Small intestine (tissue), 7 donors: Measurements from ENCODE around the gene RYR2. TPM values are rescaled to one million over a fixed set of nuclear protein-coding genes. Genes with fewer than 3 reads are reported as not detected.

Source experiments
- DNase-seq, 2 donors: peaks; one replicate each; pipeline versions ENCODE4 v3.0.0 to v3.0.0-alpha.2; 2013
- FAIRE-seq: peaks from 2 replicates; lab custom pipeline; 2012; peaks lifted over from hg19 to GRCh38; lab: Jason Lieb, UNC
- H3K27ac ChIP-seq, 3 donors: one replicate each; pipeline ENCODE4 v1.5.1; 2013; ENCODE audit warnings: low read length in 2 of 3, mild to moderate bottlenecking in 2 of 3, control low read depth in 1 of 3, inconsistent platforms in 1 of 3, low read depth in 1 of 3, moderate library complexity in 1 of 3
- H3K27me3 ChIP-seq, 3 donors: one replicate each; pipeline ENCODE4 v1.6.1; 2013; ENCODE audit warnings: low read length in 3 of 3, inconsistent platforms in 1 of 3; ENCODE audit not compliant: control insufficient read depth in 3 of 3, insufficient read depth in 3 of 3
- H3K36me3 ChIP-seq, 3 donors: one replicate each; pipeline ENCODE4 v1.6.1; 2013; ENCODE audit warnings: low read length in 3 of 3, inconsistent platforms in 1 of 3, low read depth in 1 of 3, mild to moderate bottlenecking in 1 of 3, moderate library complexity in 1 of 3; ENCODE audit not compliant: control insufficient read depth in 3 of 3, insufficient read depth in 2 of 3
- H3K4me1 ChIP-seq, 3 donors: one replicate each; pipeline ENCODE4 v1.6.1; 2013; ENCODE audit warnings: low read length in 2 of 3, inconsistent platforms in 1 of 3, low read depth in 1 of 3, mild to moderate bottlenecking in 1 of 3, moderate library complexity in 1 of 3; ENCODE audit not compliant: control insufficient read depth in 3 of 3, insufficient read depth in 2 of 3
- H3K4me3 ChIP-seq, 3 donors: one replicate each; pipeline ENCODE4 v1.5.1; 2013; ENCODE audit warnings: low read length in 3 of 3, control low read depth in 1 of 3, inconsistent platforms in 1 of 3, low read depth in 1 of 3, mild to moderate bottlenecking in 1 of 3, moderate library complexity in 1 of 3
- H3K9me3 ChIP-seq, 2 donors: one replicate each; pipeline ENCODE4 v1.6.1; 2013; ENCODE audit warnings: low read depth in 1 of 2, low read length in 1 of 2; ENCODE audit not compliant: control insufficient read depth in 2 of 2, insufficient read depth in 1 of 2
- WGBS, 3 donors: extraction: QIAGEN DNeasy Blood & Tissue Kit; methylation state at CpG; one replicate each; pipeline ENCODE4 v1.1.7; 2013; 5-methylcytosine and 5-hydroxymethylcytosine counted together
- polyA plus RNA-seq, 4 donors: library from polyadenylated mRNA; stranded (reverse) in 3 of 4; unstranded in 1 of 4; fragments of 200-250 nt in 3 of 4; fragments of 120-200 nt in 1 of 4; gene quantifications; one replicate each; pipeline versions ENCODE4 v1.2.1 to v1.2.3, GENCODE V29; 2013
- donor health status: healthy with polysubstance abuse.
- donor health status: control.
- donor health status: control.
- donor health status: Bipolar disorder and iron deficiency.
- donor health status: healthy.

RYR2 gene
- polyA plus RNA-seq, 4 donors = 0.22 to 1.5 (median 0.62) TPM

DNA sequence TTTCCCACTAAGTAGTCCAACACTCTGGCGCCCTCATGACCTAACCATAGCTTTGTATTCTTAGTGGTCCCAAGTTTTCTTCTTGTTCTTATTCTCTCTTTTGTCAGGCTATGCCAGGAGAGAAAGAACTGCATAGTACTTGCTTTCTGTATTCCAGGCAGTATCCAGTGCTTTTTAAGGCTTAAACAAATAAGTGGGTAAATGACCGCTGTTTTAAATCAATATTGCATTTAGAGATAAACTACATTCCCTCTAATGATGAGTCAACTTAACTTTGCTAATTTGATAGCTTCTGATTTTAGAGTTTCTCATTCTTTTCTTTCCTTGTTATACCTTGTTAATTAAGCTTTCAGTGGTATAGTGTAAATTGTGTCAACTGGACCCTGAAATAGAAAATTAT, 709.1 kb downstream of the RYR2 start:
- no peak for FAIRE-seq
- DNase-seq = no peak

DNA sequence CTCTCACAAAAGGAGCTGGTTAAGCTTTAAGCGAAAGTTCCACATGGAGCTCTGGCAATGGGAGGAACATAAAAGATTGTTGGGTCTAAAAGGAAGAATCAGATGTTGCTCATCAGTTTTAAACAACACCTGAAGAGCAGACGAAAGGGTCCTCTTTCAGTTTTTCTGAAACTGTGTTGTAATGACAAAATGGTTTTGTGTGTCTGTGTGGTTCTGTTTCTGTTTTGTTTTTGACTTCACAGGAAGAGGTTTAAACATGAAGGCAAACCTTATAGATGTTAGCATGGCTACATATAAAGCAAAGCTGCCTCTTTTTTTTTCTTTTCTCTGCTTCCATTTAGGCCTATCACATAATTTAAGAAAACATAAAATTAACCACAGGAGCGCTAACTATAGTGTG, 712.6 kb downstream of the RYR2 start:
- Histone ChIP-seq H3K9me3 (no peaks in the 10 kb centered on the region), H3K4me1 (peaks cover 0 to 2% (median 0%) of the 10 kb centered on the region in 3 donors), H3K4me3 (no peak overlapping the region), H3K27me3 (no peaks in the 10 kb centered on the region), H3K36me3 (no peaks in the 10 kb centered on the region), H3K27ac (no peak overlapping the region)
- DNase-seq (no peak), FAIRE-seq (no peak)
- WGBS, 3 donors = 83 to 91% (median 87%) methylated on average over 3 of the region's 3 CpGs

More for the DNA sequence above, 709.1 kb downstream of the RYR2 start:
- H3K36me3 ChIP-seq = no peaks in the 10 kb centered on the region
- H3K9me3 ChIP-seq = no peaks in the 10 kb centered on the region
- H3K27me3 ChIP-seq = no peaks in the 10 kb centered on the region
- no peaks in the 10 kb centered on the region for H3K4me1 ChIP-seq
- no peak overlapping the region for H3K27ac ChIP-seq
- 70 to 79% (median 74%) methylated on average over 2 of the region's 2 CpGs for WGBS, 3 donors
- no peak overlapping the region for H3K4me3 ChIP-seq

- WGBS, 3 donors = 65 to 76% (median 68%) methylated on average over 12 of the region's 12 CpGs
- H3K4me1 ChIP-seq = peaks cover 0 to 13% (median 2%) of the 10 kb centered on the region in 3 donors
- no peak overlapping the region for H3K27ac ChIP-seq
- no peaks in the 10 kb centered on the region for H3K27me3 ChIP-seq
- no peak overlapping the region for H3K4me3 ChIP-seq
- H3K36me3 ChIP-seq = no peaks in the 10 kb centered on the region
- no peaks in the 10 kb centered on the region for H3K9me3 ChIP-seq
- FAIRE-seq (no peak), DNase-seq (peak in 1 of 2 donors; percentile 10)
Observed at GRCh38 chr1:237756304-237756967, 714.5 kb downstream of the RYR2 start.

DNA sequence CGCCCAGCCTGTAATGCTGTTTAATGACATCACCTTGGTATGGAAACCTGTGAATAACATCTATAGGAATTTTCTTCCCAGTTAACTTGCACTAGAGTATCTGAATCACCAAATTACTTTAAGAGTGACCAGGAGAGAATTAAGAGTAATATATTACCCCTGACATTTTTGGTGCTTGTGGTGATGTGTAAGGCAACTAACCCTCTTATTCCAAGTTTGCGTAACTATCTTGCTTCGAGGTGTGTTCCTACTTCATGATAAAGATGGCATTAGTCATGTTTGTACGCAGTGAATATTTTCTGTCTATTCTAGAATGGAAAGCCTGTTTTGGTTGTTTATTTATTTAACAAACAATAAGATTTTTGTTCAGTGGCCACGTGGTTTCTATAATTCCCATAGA, 717.4 kb downstream of the RYR2 start:
- WGBS, 3 donors = 42 to 62% (median 56%) methylated on average over 5 of the region's 5 CpGs
- no peaks in the 10 kb centered on the region for H3K9me3 ChIP-seq
- H3K27ac ChIP-seq = peak overlapping the region in 1 of 3 donors; percentile 29

DNA sequence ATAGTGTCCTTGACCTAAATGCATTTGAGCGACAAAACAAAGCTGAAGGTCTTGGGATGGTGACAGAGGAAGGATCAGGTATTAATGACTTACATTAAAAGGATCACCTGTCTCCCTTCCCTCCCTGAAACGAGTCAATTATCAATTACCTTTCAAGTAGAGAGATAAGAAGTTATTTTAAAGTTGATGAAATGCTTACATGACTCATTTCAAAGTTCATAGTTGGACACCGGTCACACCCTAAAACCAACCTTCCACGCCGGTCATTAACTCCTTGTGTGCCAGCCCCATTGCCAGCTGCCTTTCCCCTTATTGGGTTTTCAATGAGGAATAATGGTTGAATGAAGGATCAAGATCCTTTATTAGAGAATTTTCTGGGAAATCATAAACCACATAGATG, 719.0 kb downstream of the RYR2 start:
- 12 to 57% (median 24%) methylated on average over 5 of the region's 5 CpGs for WGBS, 3 donors
- peaks cover 0 to 13% (median 2%) of the 10 kb centered on the region in 3 donors for H3K4me1 ChIP-seq
- H3K27ac ChIP-seq = peak overlapping the region in 1 of 3 donors; percentile 31
- H3K9me3 ChIP-seq = no peaks in the 10 kb centered on the region
- FAIRE-seq (peak; percentile 5), DNase-seq (peak; percentile 70 to 83)
- no peaks in the 10 kb centered on the region for H3K36me3 ChIP-seq
- H3K27me3 ChIP-seq = no peaks in the 10 kb centered on the region
- no peak overlapping the region for H3K4me3 ChIP-seq

More for the DNA sequence above, 717.4 kb downstream of the RYR2 start:
- Histone ChIP-seq H3K4me1 (peaks cover 0 to 13% (median 2%) of the 10 kb centered on the region in 3 donors), H3K4me3 (no peak overlapping the region), H3K36me3 (no peaks in the 10 kb centered on the region), H3K27me3 (no peaks in the 10 kb centered on the region)
- FAIRE-seq (no peak), DNase-seq (peak in 1 of 2 donors; percentile 9)

DNA sequence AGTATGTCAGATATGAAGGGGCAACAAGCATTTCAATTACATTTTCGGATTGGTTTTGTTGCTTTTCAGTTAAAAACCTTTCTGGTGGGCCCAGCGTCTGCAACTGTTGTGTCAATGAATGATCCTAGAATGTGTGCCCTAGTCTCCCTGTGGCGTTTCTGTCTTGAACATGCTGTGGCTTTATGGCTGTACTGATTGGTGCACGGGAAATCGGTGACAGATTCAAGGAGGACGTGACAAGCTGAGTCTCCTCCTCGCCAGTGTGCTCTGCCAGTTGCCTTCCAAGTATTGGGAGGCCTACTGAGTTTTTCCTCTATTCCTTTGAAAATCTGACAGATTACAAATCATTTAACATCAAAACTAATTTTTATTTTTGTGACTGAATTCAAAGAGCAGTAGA, 721.2 kb downstream of the RYR2 start:
- Histone ChIP-seq H3K36me3 (no peaks in the 10 kb centered on the region), H3K27ac (no peak overlapping the region), H3K9me3 (no peaks in the 10 kb centered on the region), H3K4me1 (peaks cover 0 to 13% (median 2%) of the 10 kb centered on the region in 3 donors), H3K27me3 (no peaks in the 10 kb centered on the region), H3K4me3 (no peak overlapping the region)
- no peak for DNase-seq
- WGBS, 3 donors = 84 to 88% (median 84%) methylated on average over 7 of the region's 7 CpGs
- FAIRE-seq = no peak

DNA sequence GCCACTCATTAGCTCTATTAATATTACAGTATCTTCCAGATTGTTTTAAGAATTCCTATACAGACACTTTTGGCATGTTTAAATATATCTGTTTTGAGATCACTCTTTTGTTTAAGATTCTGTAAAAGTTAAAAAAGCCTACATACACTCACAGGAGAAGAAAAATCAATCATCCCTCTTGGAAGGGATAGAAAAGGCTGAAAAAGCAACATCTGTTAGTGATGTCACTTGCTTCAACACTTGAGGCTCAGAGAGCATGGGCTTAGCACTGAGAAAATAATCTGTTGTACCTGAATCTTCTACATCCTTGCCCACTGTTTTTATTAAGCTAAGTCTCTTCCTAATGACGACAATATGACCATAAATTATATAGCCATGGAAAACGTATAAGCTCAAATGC, 721.8 kb downstream of the RYR2 start:
- Histone ChIP-seq H3K4me3 (no peak overlapping the region), H3K36me3 (no peaks in the 10 kb centered on the region), H3K27me3 (no peaks in the 10 kb centered on the region), H3K9me3 (no peaks in the 10 kb centered on the region), H3K4me1 (peaks cover 0 to 13% (median 2%) of the 10 kb centered on the region in 3 donors), H3K27ac (no peak overlapping the region)
- DNase-seq (no peak), FAIRE-seq (no peak)
- 16 to 37% (median 35%) methylated on average over 2 of the region's 2 CpGs for WGBS, 3 donors

DNA sequence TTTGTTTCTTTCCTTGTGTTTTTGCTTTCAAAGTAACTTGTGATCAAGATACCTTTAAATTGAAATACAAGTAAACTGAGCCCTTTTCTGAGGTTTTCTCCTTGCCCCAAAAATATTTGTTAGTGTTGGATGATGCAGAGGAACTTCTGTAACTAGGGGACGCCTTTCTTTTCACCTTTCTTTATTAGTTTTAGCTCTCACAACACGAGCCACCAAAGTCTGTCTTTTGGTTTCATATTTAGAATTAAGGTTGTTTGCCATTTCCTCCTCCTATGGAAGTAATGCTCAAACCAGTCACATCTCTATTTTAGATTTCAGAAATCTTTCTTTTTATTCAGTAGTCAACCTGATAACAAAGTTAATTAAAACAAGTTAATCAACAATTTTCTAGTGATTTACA, 727.9 kb downstream of the RYR2 start:
- Histone ChIP-seq H3K27me3 (no peaks in the 10 kb centered on the region), H3K27ac (no peak overlapping the region), H3K9me3 (no peaks in the 10 kb centered on the region), H3K36me3 (no peaks in the 10 kb centered on the region), H3K4me1 (peaks cover 0 to 4% (median 0%) of the 10 kb centered on the region in 3 donors), H3K4me3 (no peak overlapping the region)
- DNase-seq (no peak), FAIRE-seq (no peak)
- WGBS, 3 donors = 23 to 47% (median 29%) methylated on average over 2 of the region's 2 CpGs
